Natural killer cell treated with Interleukin-12 subunit alpha and Interleukin-12 subunit beta and Interleukin-15 and Interleukin-18, amount 100 ng/mL, for 72 hours (primary cell): Measurements from ENCODE around the gene GJB6. TPM values are rescaled to one million over a fixed set of nuclear protein-coding genes. Genes with fewer than 3 reads are reported as not detected.
"Not testable (repeated sequence)": the region's sequence is repeated elsewhere in the genome, so short reads cannot be mapped to it uniquely, and the experiment has no call there.

ENCODE experiments used
- ATAC-seq, 2 donors: fragments of 150-1000 bp; cut with Tn5 transposase in 1 of 2; sonication (Bioruptor Pico), chemical (Tn5 transposase) in 1 of 2; 2 replicates each; pipeline ENCODE4 v1.10.0; 2021
- DNase-seq: peaks from one replicate; pipeline ENCODE4 v3.0.0; 2022; ENCODE audit warnings: low spot score
- H3K27ac Mint-ChIP-seq, 2 donors: 1 replicate in 1 of 2; 2 replicates in 1 of 2; pipeline ENCODE4 v1.8.0; 2022; ENCODE audit warnings: mixed read lengths in 2 of 2, mild to moderate bottlenecking in 1 of 2, moderate library complexity in 1 of 2
- H3K27me3 Mint-ChIP-seq, 2 donors: 1 replicate in 1 of 2; 2 replicates in 1 of 2; pipeline ENCODE4 v1.8.0; 2022; ENCODE audit warnings: mixed read lengths in 2 of 2
- H3K36me3 Mint-ChIP-seq: one replicate; pipeline ENCODE4 v1.8.0; 2022; ENCODE audit warnings: mixed read lengths
- H3K4me1 Mint-ChIP-seq, 2 donors: 1 replicate in 1 of 2; 2 replicates in 1 of 2; pipeline ENCODE4 v1.8.0; 2022; ENCODE audit warnings: low read depth in 2 of 2, mixed read lengths in 2 of 2, mild to moderate bottlenecking in 1 of 2
- H3K4me3 Mint-ChIP-seq: one replicate; pipeline ENCODE4 v1.8.0; 2022; ENCODE audit warnings: mixed read lengths
- H3K9me3 Mint-ChIP-seq: 2 replicates; pipeline ENCODE4 v1.8.0; 2022; ENCODE audit warnings: mixed read lengths
- total RNA-seq, 2 donors: library from RNA; stranded (reverse); gene quantifications; one replicate each; pipeline ENCODE4 v1.2.3, GENCODE V29; 2022

The GJB6 gene
- total RNA-seq, result 1 to 10 TPM in 1 of 2 donors, under 1 TPM in 1; 0.62 to 3.2 TPM

GRCh38 chr13:20231839-20232555, at the start of gene GJB6:
TSS of gene GJB6 (minus strand) at chr13:20232319. CDS start at chr13:20223480, 8,839 bp downstream.
- peak; percentile 37 to 46 for ATAC-seq
- Mint-ChIP-seq H3K4me1 (peaks cover 0 to 3% of the 10 kb centered on the region in 2 donors), H3K27me3 (peaks cover 19 to 44% of the 10 kb centered on the region in 2 donors), H3K27ac (no peak within 1 kb of the TSS), H3K4me3 (peak within 1 kb of the TSS; percentile 73), H3K9me3 (no peaks in the 10 kb centered on the region), H3K36me3 (no peaks in the 10 kb centered on the region)
- DNase-seq, result no peak

- H3K36me3 Mint-ChIP-seq, H3K9me3 Mint-ChIP-seq, H3K27ac Mint-ChIP-seq, DNase-seq, ATAC-seq, H3K4me3 Mint-ChIP-seq, H3K4me1 Mint-ChIP-seq: not testable (repeated sequence)
- H3K27me3 Mint-ChIP-seq, result peaks cover 11 to 17% of the 10 kb centered on the region in 2 donors
Measured at GRCh38 chr13:20276901-20277300, 44.8 kb upstream of the GJB6 start.

- H3K36me3 Mint-ChIP-seq, result no peaks in the 10 kb centered on the region
- ATAC-seq, result no peak
Measured at GRCh38 chr13:20274466-20274865, 42.3 kb upstream of the GJB6 start.

GRCh38 chr13:20272588-20273171, 40.6 kb upstream of the GJB6 start:
- no peaks in the 10 kb centered on the region for H3K9me3 Mint-ChIP-seq
- ATAC-seq, result no peak
- H3K4me1 Mint-ChIP-seq, result no peaks in the 10 kb centered on the region
- no peak for DNase-seq
- no peak overlapping the region for H3K27ac Mint-ChIP-seq
- H3K4me3 Mint-ChIP-seq, result no peak overlapping the region
- no peaks in the 10 kb centered on the region for H3K36me3 Mint-ChIP-seq
- peaks cover 10 to 17% of the 10 kb centered on the region in 2 donors for H3K27me3 Mint-ChIP-seq

More at GRCh38 chr13:20274466-20274865, 42.3 kb upstream of the GJB6 start:
- peaks cover 10 to 17% of the 10 kb centered on the region in 2 donors for H3K27me3 Mint-ChIP-seq
- DNase-seq, result no peak
- H3K27ac Mint-ChIP-seq, result no peak overlapping the region
- H3K4me1 Mint-ChIP-seq, result no peaks in the 10 kb centered on the region
- H3K9me3 Mint-ChIP-seq, result no peaks in the 10 kb centered on the region
- H3K4me3 Mint-ChIP-seq, result no peak overlapping the region

- ATAC-seq, result no peak
- H3K27me3 Mint-ChIP-seq, result peaks cover 10 to 17% of the 10 kb centered on the region in 2 donors
- no peak overlapping the region for H3K4me3 Mint-ChIP-seq
- DNase-seq, result no peak
- no peak overlapping the region for H3K27ac Mint-ChIP-seq
- no peaks in the 10 kb centered on the region for H3K36me3 Mint-ChIP-seq
- no peaks in the 10 kb centered on the region for H3K9me3 Mint-ChIP-seq
- no peaks in the 10 kb centered on the region for H3K4me1 Mint-ChIP-seq
Measured at GRCh38 chr13:20272104-20272503, 40.0 kb upstream of the GJB6 start.

- Mint-ChIP-seq H3K4me3 (no peak overlapping the region), H3K4me1 (no peaks in the 10 kb centered on the region)
Measured at GRCh38 chr13:20271441-20271840, 39.3 kb upstream of the GJB6 start.

GRCh38 chr13:20270163-20270865, 38.2 kb upstream of the GJB6 start:
- Mint-ChIP-seq H3K4me3 (no peak overlapping the region), H3K27ac (no peak overlapping the region)

More at GRCh38 chr13:20271441-20271840, 39.3 kb upstream of the GJB6 start:
- DNase-seq (no peak), ATAC-seq (no peak)
- Mint-ChIP-seq H3K27ac (no peak overlapping the region), H3K27me3 (peaks cover 12 to 17% of the 10 kb centered on the region in 2 donors), H3K36me3 (no peaks in the 10 kb centered on the region), H3K9me3 (no peaks in the 10 kb centered on the region)

GRCh38 chr13:20264271-20265018, 32.3 kb upstream of the GJB6 start:
- H3K4me3 Mint-ChIP-seq, result no peak overlapping the region
- H3K27ac Mint-ChIP-seq, result no peak overlapping the region
- no peaks in the 10 kb centered on the region for H3K4me1 Mint-ChIP-seq
- DNase-seq (no peak), ATAC-seq (no peak)
- no peaks in the 10 kb centered on the region for H3K36me3 Mint-ChIP-seq
- H3K27me3 Mint-ChIP-seq, result peaks cover 15 to 20% of the 10 kb centered on the region in 2 donors
- no peaks in the 10 kb centered on the region for H3K9me3 Mint-ChIP-seq

More at GRCh38 chr13:20270163-20270865, 38.2 kb upstream of the GJB6 start:
- H3K9me3 Mint-ChIP-seq, result no peaks in the 10 kb centered on the region
- ATAC-seq, result no peak
- DNase-seq, result no peak
- no peaks in the 10 kb centered on the region for H3K4me1 Mint-ChIP-seq
- no peaks in the 10 kb centered on the region for H3K36me3 Mint-ChIP-seq
- peaks cover 12% of the 10 kb centered on the region in 2 donors for H3K27me3 Mint-ChIP-seq

GRCh38 chr13:20263393-20264044, 31.4 kb upstream of the GJB6 start:
- Mint-ChIP-seq H3K9me3 (no peaks in the 10 kb centered on the region), H3K4me3 (no peak overlapping the region), H3K27ac (no peak overlapping the region), H3K4me1 (no peaks in the 10 kb centered on the region), H3K27me3 (peaks cover 20 to 22% of the 10 kb centered on the region in 2 donors), H3K36me3 (no peaks in the 10 kb centered on the region)
- ATAC-seq (no peak), DNase-seq (no peak)

- ATAC-seq (no peak), DNase-seq (no peak)
- no peaks in the 10 kb centered on the region for H3K9me3 Mint-ChIP-seq
- H3K4me1 Mint-ChIP-seq, result no peaks in the 10 kb centered on the region
- H3K36me3 Mint-ChIP-seq, result no peaks in the 10 kb centered on the region
- no peak overlapping the region for H3K27ac Mint-ChIP-seq
- no peak overlapping the region for H3K4me3 Mint-ChIP-seq
- peaks cover 15 to 18% of the 10 kb centered on the region in 2 donors for H3K27me3 Mint-ChIP-seq
Measured at GRCh38 chr13:20258963-20259288, 26.8 kb upstream of the GJB6 start.

- Mint-ChIP-seq H3K4me3 (no peak overlapping the region), H3K36me3 (no peaks in the 10 kb centered on the region), H3K27me3 (peaks cover 13 to 18% of the 10 kb centered on the region in 2 donors), H3K9me3 (no peaks in the 10 kb centered on the region), H3K4me1 (no peaks in the 10 kb centered on the region), H3K27ac (no peak overlapping the region)
- ATAC-seq (no peak), DNase-seq (no peak)
Measured at GRCh38 chr13:20258208-20258962, 26.3 kb upstream of the GJB6 start.

- Mint-ChIP-seq H3K9me3 (no peaks in the 10 kb centered on the region), H3K4me1 (no peaks in the 10 kb centered on the region), H3K36me3 (no peaks in the 10 kb centered on the region), H3K27ac (no peak overlapping the region), H3K4me3 (no peak overlapping the region), H3K27me3 (peaks cover 9 to 21% of the 10 kb centered on the region in 2 donors)
- DNase-seq (no peak), ATAC-seq (no peak)
Measured at GRCh38 chr13:20254076-20254475, 22.0 kb upstream of the GJB6 start.

GRCh38 chr13:20249913-20250312, 17.8 kb upstream of the GJB6 start:
- ATAC-seq (no peak), DNase-seq (no peak)
- Mint-ChIP-seq H3K27me3 (peaks cover 9 to 21% of the 10 kb centered on the region in 2 donors), H3K4me1 (no peaks in the 10 kb centered on the region), H3K9me3 (no peaks in the 10 kb centered on the region), H3K27ac (no peak overlapping the region), H3K36me3 (no peaks in the 10 kb centered on the region), H3K4me3 (no peak overlapping the region)
